Spleen (tissue), 7 donors: ENCODE measurements around the gene POLE.

Source experiments
- CTCF ChIP-seq, 11 experiments: fragments of 200-600 bp in 7 of 11; fragments of 450-650 bp in 4 of 11; sonication (generic) in 4 of 11; IDR thresholded peaks in 8 of 11; conservative IDR thresholded peaks in 3 of 11; 1 replicate in 7 of 11; 2 replicates in 4 of 11; pipeline versions ENCODE4 v1.4.0 to v1.8.0; 2016 to 2021; ENCODE audit warnings: antibody characterized with exemption in 11 of 11, inconsistent platforms in 4 of 11, mild to moderate bottlenecking in 1 of 11
- POLR2A ChIP-seq, 3 donors: fragments of 450-650 bp; IDR thresholded peaks; one replicate each; pipeline ENCODE4 v1.5.1; 2017; ENCODE audit warnings: antibody characterized with exemption in 3 of 3, mild to moderate bottlenecking in 1 of 3
- POLR2AphosphoS5 ChIP-seq, 3 donors: sonication (generic); formaldehyde crosslinking; IDR thresholded peaks; one replicate each; pipeline ENCODE4 v1.5.1; 2017; ENCODE audit warnings: antibody characterized with exemption in 3 of 3
- donor health status: DM: no; HTN: no; CAD: no; lungs with moderate emphysema.
- donor health status: DM: no; HTN: no; CAD: no.
- donor health status: DM: no; HTN: no; CAD: no.

- TF ChIP-seq CTCF (IDR thresholded peaks at IDR 0.05 in 8 of 11, conservative IDR thresholded peaks at IDR 0.05 in 3 of 11) (no peak), POLR2A (IDR thresholded peaks at IDR 0.05) (no peak), POLR2AphosphoS5 (IDR thresholded peaks at IDR 0.05) (no peak)
Observed at GRCh38 chr12:132593071-132593470, 94.1 kb downstream of the POLE start.
